ENCODE results near the gene DCK. TPM values are rescaled to one million over a fixed set of nuclear protein-coding genes. Genes with fewer than 3 reads are reported as not detected.
A peak's percentile ranks its signal among the peaks of the same experiment; 100 is the strongest.

The DCK gene
- total RNA-seq, 4 donors from 2014 or later, result 8.5 to 22.1 (median 15.9) TPM

- no peak overlapping the region for H3K27ac ChIP-seq
- H3K9me3 ChIP-seq, result no peaks in the 10 kb centered on the region
- no peaks in the 10 kb centered on the region for H3K27me3 ChIP-seq
- WGBS, 2 donors, result 96 to 100% methylated on average over 2 of the region's 2 CpGs
- no peaks in the 10 kb centered on the region for H3K36me3 ChIP-seq
- TF ChIP-seq POLR2A (IDR thresholded peaks at IDR 0.05), result no peak
- TF ChIP-seq CTCF (IDR thresholded peaks at IDR 0.05), result no peak
- H3K4me1 ChIP-seq, result peaks cover 0 to 42% (median 16%) of the 10 kb centered on the region in 3 donors
- intact Hi-C loops (cut with DNase I), result loop anchor here (10.0 kb wide), 1 partner anchor 87 kb away; the partner anchor contains the start of gene MOB1B
- H3K4me3 ChIP-seq, result no peak overlapping the region
- no peak for DNase-seq
These were observed 1.9 kb upstream of the DCK start for GRCh38 chr4:70991596-70991995.

GRCh38 chr4:70992391-70992881, 1.0 kb upstream of the DCK start:
- intact Hi-C loops (cut with DNase I), result loop anchor here (10.0 kb wide), 1 partner anchor 88 kb away; the partner anchor contains the start of gene MOB1B
- Histone ChIP-seq H3K4me1 (peaks cover 0 to 51% (median 20%) of the 10 kb centered on the region in 3 donors), H3K36me3 (no peaks in the 10 kb centered on the region), H3K9me3 (no peaks in the 10 kb centered on the region), H3K27ac (peak overlapping the region; percentile 85 to 93 (median 91)), H3K27me3 (no peaks in the 10 kb centered on the region), H3K4me3 (peak overlapping the region; percentile 73 to 89 (median 79))
- TF ChIP-seq CTCF (IDR thresholded peaks at IDR 0.05) (no peak), POLR2A (IDR thresholded peaks at IDR 0.05) (no peak)
- 32 to 43% methylated on average over 4 to 5 of the region's 5 CpGs for WGBS, 2 donors
- DNase-seq, result no peak

- TF ChIP-seq CTCF (IDR thresholded peaks at IDR 0.05) (no peak), POLR2A (IDR thresholded peaks at IDR 0.05) (no peak)
- 0% methylated on average over 3 to 8 of the region's 11 CpGs for WGBS, 2 donors
- Histone ChIP-seq H3K36me3 (peaks cover 0 to 9% (median 0%) of the 10 kb centered on the region in 3 donors), H3K27me3 (no peaks in the 10 kb centered on the region), H3K27ac (peak overlapping the region; percentile 85 to 93 (median 91)), H3K9me3 (no peaks in the 10 kb centered on the region), H3K4me1 (peaks cover 0 to 58% (median 20%) of the 10 kb centered on the region in 3 donors), H3K4me3 (peak overlapping the region; percentile 73 to 89 (median 79))
- intact Hi-C loops (cut with DNase I), result loop anchor here (10.0 kb wide), 1 partner anchor 89 kb away; the partner anchor contains the start of gene MOB1B
- DNase-seq, result no peak
These were observed 569 bp downstream of the DCK start for GRCh38 chr4:70994069-70994366.

GRCh38 chr4:70994387-70995099, 1.1 kb downstream of the DCK start:
- no peaks in the 10 kb centered on the region for H3K27me3 ChIP-seq
- WGBS, 2 donors, result 61 to 62% methylated on average over 10 of the region's 10 CpGs
- peaks cover 0 to 58% (median 20%) of the 10 kb centered on the region in 3 donors for H3K4me1 ChIP-seq
- H3K9me3 ChIP-seq, result no peaks in the 10 kb centered on the region
- H3K27ac ChIP-seq, result peak overlapping the region; percentile 85 to 93 (median 91)
- peak overlapping the region; percentile 73 to 89 (median 79) for H3K4me3 ChIP-seq
- DNase-seq, result no peak
- peaks cover 0 to 14% (median 0%) of the 10 kb centered on the region in 3 donors for H3K36me3 ChIP-seq
- intact Hi-C loops (cut with DNase I), result loop anchor here (10.0 kb wide), 1 partner anchor 90 kb away; the partner anchor contains the start of gene MOB1B
- TF ChIP-seq POLR2A (IDR thresholded peaks at IDR 0.05), result no peak
- no peak for TF ChIP-seq CTCF (IDR thresholded peaks at IDR 0.05)

GRCh38 chr4:70996018-70996360, 2.5 kb downstream of the DCK start:
- peak overlapping the region in 1 of 4 donors; percentile 40 for H3K27ac ChIP-seq
- H3K4me3 ChIP-seq, result peak overlapping the region in 2 of 4 donors; percentile 3 to 81
- peaks cover 0 to 58% (median 20%) of the 10 kb centered on the region in 3 donors for H3K4me1 ChIP-seq

More at GRCh38 chr4:70996018-70996360, 2.5 kb downstream of the DCK start:
- DNase-seq, result no peak
- WGBS, 2 donors, result 33 to 41% methylated on average over 4 of the region's 4 CpGs
- Histone ChIP-seq H3K27me3 (no peaks in the 10 kb centered on the region), H3K9me3 (no peaks in the 10 kb centered on the region), H3K36me3 (peaks cover 0 to 22% (median 0%) of the 10 kb centered on the region in 3 donors)
- TF ChIP-seq CTCF (IDR thresholded peaks at IDR 0.05) (no peak), POLR2A (IDR thresholded peaks at IDR 0.05) (no peak)
- intact Hi-C loops (cut with DNase I), result loop anchor here (10.0 kb wide), 1 partner anchor 91 kb away; the partner anchor contains the start of gene MOB1B
